Measurements from ENCODE around the gene DPY19L2.
"Not testable (repeated sequence)": the region's sequence is repeated elsewhere in the genome, so short reads cannot be mapped to it uniquely, and the experiment has no call there.

DNA sequence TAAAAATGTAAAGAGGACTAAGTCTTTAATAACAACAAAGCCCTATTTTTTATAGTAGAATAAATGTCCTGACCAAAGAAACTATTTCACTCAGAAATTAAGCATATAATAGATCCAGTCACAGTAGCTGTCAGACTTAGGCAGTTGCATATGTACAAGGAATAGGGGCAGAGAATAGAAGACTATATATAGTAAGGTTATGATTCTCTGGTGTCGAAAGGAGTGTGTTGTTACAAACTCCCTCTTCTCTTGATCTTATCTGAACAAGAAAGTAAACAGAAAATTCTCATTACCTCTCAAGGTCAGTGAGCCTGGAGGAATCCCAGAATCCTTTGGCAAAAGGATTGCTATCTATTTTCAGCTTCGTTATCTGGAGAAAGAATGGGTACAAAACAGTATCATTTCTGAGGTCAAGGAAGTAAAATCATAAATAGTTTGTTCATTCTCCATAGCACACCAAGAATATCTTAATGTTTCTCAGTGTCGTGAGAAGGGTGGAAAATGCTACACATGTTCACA, 46.9 kb upstream of the DPY19L2 start:
- TF ChIP-seq, protein P1, sequence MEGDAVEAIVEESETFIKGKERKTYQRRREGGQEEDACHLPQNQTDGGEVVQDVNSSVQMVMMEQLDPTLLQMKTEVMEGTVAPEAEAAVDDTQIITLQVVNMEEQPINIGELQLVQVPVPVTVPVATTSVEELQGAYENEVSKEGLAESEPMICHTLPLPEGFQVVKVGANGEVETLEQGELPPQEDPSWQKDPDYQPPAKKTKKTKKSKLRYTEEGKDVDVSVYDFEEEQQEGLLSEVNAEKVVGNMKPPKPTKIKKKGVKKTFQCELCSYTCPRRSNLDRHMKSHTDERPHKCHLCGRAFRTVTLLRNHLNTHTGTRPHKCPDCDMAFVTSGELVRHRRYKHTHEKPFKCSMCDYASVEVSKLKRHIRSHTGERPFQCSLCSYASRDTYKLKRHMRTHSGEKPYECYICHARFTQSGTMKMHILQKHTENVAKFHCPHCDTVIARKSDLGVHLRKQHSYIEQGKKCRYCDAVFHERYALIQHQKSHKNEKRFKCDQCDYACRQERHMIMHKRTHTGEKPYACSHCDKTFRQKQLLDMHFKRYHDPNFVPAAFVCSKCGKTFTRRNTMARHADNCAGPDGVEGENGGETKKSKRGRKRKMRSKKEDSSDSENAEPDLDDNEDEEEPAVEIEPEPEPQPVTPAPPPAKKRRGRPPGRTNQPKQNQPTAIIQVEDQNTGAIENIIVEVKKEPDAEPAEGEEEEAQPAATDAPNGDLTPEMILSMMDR (IDR thresholded peaks at IDR 0.05; ENCODE audit: insufficient read depth, low read length, poor library complexity, severe bottlenecking): not testable (repeated sequence)
- TF ChIP-seq EZH2phosphoT487 (conservative IDR thresholded peaks at IDR 0.05; ENCODE audit: low read length): not testable (repeated sequence)
